Glutamatergic neuron (in vitro differentiated cells): ENCODE data around the gene CAPS. TPM values are rescaled to one million over a fixed set of nuclear protein-coding genes. Genes with fewer than 3 reads are reported as not detected.
A peak's percentile ranks its signal among the peaks of the same experiment; 100 is the strongest.

ENCODE experiments used
- DNase-seq: peaks from one replicate; pipeline ENCODE4 v3.0.0; 2022
- H3K27ac Mint-ChIP-seq: one replicate; pipeline ENCODE4 v1.8.0; 2020; ENCODE audit warnings: mild to moderate bottlenecking, mixed read lengths, inconsistent platforms; ENCODE audit not compliant: unreplicated experiment
- H3K27me3 Mint-ChIP-seq: one replicate; pipeline ENCODE4 v1.8.0; 2020; ENCODE audit warnings: mild to moderate bottlenecking, moderate library complexity, mixed read lengths, inconsistent platforms; ENCODE audit not compliant: unreplicated experiment
- H3K36me3 Mint-ChIP-seq: one replicate; pipeline ENCODE4 v1.8.0; 2020; ENCODE audit warnings: mild to moderate bottlenecking, mixed read lengths, inconsistent platforms; ENCODE audit not compliant: unreplicated experiment
- H3K4me1 Mint-ChIP-seq: one replicate; pipeline ENCODE4 v1.8.0; 2020; ENCODE audit warnings: mild to moderate bottlenecking, low read depth, mixed read lengths, inconsistent platforms; ENCODE audit not compliant: unreplicated experiment
- H3K4me3 Mint-ChIP-seq: one replicate; pipeline ENCODE4 v1.8.0; 2020; ENCODE audit warnings: mild to moderate bottlenecking, mixed read lengths, inconsistent platforms; ENCODE audit not compliant: unreplicated experiment
- H3K9me3 Mint-ChIP-seq: one replicate; pipeline ENCODE4 v1.8.0; 2020; ENCODE audit warnings: mild to moderate bottlenecking, moderate library complexity, mixed read lengths, inconsistent platforms; ENCODE audit not compliant: unreplicated experiment
- total RNA-seq: library from RNA; stranded (reverse); fragmentation: NEBNext Ultra II Directional; extraction: Animal tissue kit (Norgen Biotek cat#: 25700); gene quantifications from one replicate; pipeline ENCODE4 v1.2.1, GENCODE V29; 2021; ENCODE audit not compliant: unreplicated experiment
- TF ChIP-seq, protein P1 (sequence below): fragments of 200-600 bp; sonication (generic); IDR thresholded peaks from one replicate; pipeline ENCODE4 v1.5.0; 2021; ENCODE audit not compliant: partially characterized antibody, unreplicated experiment

CAPS gene
- total RNA-seq, 1 donor from 2014 or later = 9.9 TPM

DNA sequence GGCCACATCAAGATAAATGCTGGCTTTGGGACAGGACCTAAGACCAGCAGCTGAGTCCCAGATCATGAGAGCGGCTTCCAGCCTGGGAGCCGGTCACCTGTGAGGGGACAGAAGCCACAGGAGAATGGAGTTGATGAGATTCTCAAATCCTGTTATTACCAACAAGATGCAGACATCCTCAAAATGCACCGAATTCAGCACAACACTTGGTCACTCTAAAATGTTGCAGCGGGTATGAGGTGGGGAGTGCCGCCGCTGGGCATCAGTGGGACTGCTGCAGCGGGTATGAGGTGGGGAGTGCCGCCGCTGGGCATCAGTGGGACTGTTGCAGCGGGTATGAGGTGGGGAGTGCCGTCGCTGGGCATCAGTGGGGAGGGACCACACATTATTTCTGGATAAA is 42.7 kb downstream of the CAPS start:
- TF ChIP-seq, protein P1, sequence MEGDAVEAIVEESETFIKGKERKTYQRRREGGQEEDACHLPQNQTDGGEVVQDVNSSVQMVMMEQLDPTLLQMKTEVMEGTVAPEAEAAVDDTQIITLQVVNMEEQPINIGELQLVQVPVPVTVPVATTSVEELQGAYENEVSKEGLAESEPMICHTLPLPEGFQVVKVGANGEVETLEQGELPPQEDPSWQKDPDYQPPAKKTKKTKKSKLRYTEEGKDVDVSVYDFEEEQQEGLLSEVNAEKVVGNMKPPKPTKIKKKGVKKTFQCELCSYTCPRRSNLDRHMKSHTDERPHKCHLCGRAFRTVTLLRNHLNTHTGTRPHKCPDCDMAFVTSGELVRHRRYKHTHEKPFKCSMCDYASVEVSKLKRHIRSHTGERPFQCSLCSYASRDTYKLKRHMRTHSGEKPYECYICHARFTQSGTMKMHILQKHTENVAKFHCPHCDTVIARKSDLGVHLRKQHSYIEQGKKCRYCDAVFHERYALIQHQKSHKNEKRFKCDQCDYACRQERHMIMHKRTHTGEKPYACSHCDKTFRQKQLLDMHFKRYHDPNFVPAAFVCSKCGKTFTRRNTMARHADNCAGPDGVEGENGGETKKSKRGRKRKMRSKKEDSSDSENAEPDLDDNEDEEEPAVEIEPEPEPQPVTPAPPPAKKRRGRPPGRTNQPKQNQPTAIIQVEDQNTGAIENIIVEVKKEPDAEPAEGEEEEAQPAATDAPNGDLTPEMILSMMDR = no peak
- no peak overlapping the region for H3K4me3 Mint-ChIP-seq
- H3K4me1 Mint-ChIP-seq = peaks cover 64% of the 10 kb centered on the region
- H3K27ac Mint-ChIP-seq = peak overlapping the region; percentile 62
- peaks cover 10% of the 10 kb centered on the region for H3K9me3 Mint-ChIP-seq
- no peak for DNase-seq
- no peaks in the 10 kb centered on the region for H3K36me3 Mint-ChIP-seq
- H3K27me3 Mint-ChIP-seq = peaks cover 15% of the 10 kb centered on the region

DNA sequence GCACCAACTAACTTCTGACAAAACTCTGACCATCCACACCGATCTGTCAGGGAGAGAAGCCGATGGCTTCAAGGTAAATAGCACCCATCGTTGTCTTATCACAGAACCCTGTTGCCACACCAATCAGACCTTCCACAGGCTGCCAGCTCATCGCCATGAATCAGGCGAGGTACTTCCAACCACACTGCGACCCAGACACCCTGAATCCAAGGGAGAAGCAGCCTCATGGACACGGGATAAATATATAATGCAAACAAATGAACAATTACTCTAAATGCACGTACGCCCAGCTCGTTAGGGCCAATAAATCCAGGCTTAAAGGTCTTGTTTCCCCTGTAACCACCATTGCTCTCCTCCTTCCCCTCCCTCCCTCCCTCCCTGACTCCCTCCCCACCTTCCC is 43.1 kb downstream of the CAPS start:
- no peaks in the 10 kb centered on the region for H3K36me3 Mint-ChIP-seq
- H3K4me1 Mint-ChIP-seq = peaks cover 63% of the 10 kb centered on the region
- peaks cover 10% of the 10 kb centered on the region for H3K9me3 Mint-ChIP-seq
- peaks cover 15% of the 10 kb centered on the region for H3K27me3 Mint-ChIP-seq
- no peak for DNase-seq
- TF ChIP-seq, protein P1 = no peak
- H3K27ac Mint-ChIP-seq = peak overlapping the region; percentile 43
- no peak overlapping the region for H3K4me3 Mint-ChIP-seq

DNA sequence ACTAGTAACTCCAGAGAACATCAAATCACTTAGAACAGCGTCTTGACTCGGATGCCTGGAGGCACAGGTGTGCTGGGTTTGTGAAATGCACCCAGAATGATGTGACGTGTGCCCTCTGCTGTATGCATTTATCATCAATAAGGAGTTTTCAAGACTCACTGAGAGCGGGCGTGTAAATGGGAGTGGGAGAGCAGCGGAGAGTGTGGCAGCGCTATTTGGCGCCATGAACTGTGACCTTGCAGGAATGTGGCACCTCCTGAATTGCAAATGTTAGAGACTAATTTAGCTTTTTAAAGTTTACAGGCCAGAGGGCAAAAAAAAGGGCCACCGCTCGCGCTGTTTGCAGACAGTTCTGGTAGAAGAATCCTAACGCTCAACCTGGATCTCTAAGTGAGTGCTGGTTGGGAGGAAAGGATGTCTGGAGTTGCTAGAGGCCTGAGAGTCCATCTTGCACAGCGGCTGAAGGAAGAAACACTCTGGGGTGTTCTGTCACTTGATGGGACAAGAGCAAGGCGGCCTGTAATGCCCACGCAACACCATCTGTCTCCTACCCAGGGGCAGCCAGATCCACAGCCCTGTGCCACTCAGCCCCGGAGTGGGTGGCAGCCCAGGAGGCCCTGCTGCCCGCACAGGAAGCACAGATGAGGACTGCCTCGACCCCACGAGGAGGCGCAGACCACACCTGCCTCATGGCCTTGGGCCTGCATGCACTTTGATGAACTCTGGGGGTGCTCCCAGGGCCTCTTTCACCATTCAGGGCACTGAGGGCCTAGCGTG is 44.2 kb downstream of the CAPS start:
- DNase-seq = no peak
- Mint-ChIP-seq H3K36me3 (no peaks in the 10 kb centered on the region), H3K27ac (peak overlapping the region; percentile 36), H3K4me3 (no peak overlapping the region), H3K9me3 (peaks cover 7% of the 10 kb centered on the region), H3K4me1 (peaks cover 61% of the 10 kb centered on the region), H3K27me3 (peaks cover 15% of the 10 kb centered on the region)
- TF ChIP-seq, protein P1 = no peak

- Mint-ChIP-seq H3K27ac (peak overlapping the region; percentile 71), H3K9me3 (peaks cover 7% of the 10 kb centered on the region), H3K4me3 (peak overlapping the region; percentile 38), H3K36me3 (no peaks in the 10 kb centered on the region), H3K27me3 (peaks cover 13% of the 10 kb centered on the region), H3K4me1 (peaks cover 56% of the 10 kb centered on the region)
- DNase-seq = no peak
- TF ChIP-seq, protein P1 = no peak
Observed at GRCh38 chr19:5958851-5959122, 44.7 kb downstream of the CAPS start.

GRCh38 chr19:5959260-5960004 is 45.4 kb downstream of the CAPS start:
- Mint-ChIP-seq H3K4me1 (peaks cover 49% of the 10 kb centered on the region), H3K27ac (peak overlapping the region; percentile 71), H3K27me3 (peaks cover 12% of the 10 kb centered on the region), H3K36me3 (no peaks in the 10 kb centered on the region), H3K4me3 (peak overlapping the region; percentile 40), H3K9me3 (peaks cover 3% of the 10 kb centered on the region)
- TF ChIP-seq, protein P1 = no peak
- no peak for DNase-seq
